Activated CD4-positive, alpha-beta T cell treated with anti-CD3 and anti-CD28 coated beads, Interleukin-2, Interleukin-6, amounts not matched to agents 100 ng/mL and 50 ng/mL, durations not matched to agents 16 hours and 8 hours (primary cell): ENCODE results near the gene ZNF362.
"Not testable (repeated sequence)": the region's sequence is repeated elsewhere in the genome, so short reads cannot be mapped to it uniquely, and the experiment has no call there.

Experiments used
- DNase-seq: peaks from one replicate; pipeline ENCODE4 v3.0.0-alpha.2; 2020

The ZNF362 gene

GRCh38 chr1:33288976-33289857 is 32.9 kb downstream of the ZNF362 start:
- no peak for DNase-seq

GRCh38 chr1:33289858-33290154 is 33.5 kb downstream of the ZNF362 start:
- DNase-seq, result no peak

GRCh38 chr1:33290615-33291014 is 34.3 kb downstream of the ZNF362 start:
- DNase-seq, result not testable (repeated sequence)

GRCh38 chr1:33292726-33293340 is 36.5 kb downstream of the ZNF362 start:
- no peak for DNase-seq

GRCh38 chr1:33294071-33295010 is 38.0 kb downstream of the ZNF362 start:
- no peak for DNase-seq

GRCh38 chr1:33295023-33295422 is 38.7 kb downstream of the ZNF362 start:
- DNase-seq, result no peak

GRCh38 chr1:33295450-33296081 is 39.3 kb downstream of the ZNF362 start:
- peak; percentile 93 for DNase-seq

GRCh38 chr1:33296082-33296458 is 39.8 kb downstream of the ZNF362 start:
- no peak for DNase-seq

- DNase-seq, result no peak
Measured at GRCh38 chr1:33296824-33297223, 40.5 kb downstream of the ZNF362 start.

GRCh38 chr1:33297911-33298622 is 41.8 kb downstream of the ZNF362 start:
- DNase-seq, result no peak

- peak; percentile 74 for DNase-seq
Measured at GRCh38 chr1:33298623-33299277, 42.5 kb downstream of the ZNF362 start.

- no peak for DNase-seq
Measured at GRCh38 chr1:33299461-33300155, 43.3 kb downstream of the ZNF362 start.

- DNase-seq, result no peak
Measured at GRCh38 chr1:33300673-33301072, 44.4 kb downstream of the ZNF362 start.

- no peak for DNase-seq
Measured at GRCh38 chr1:33301273-33301984, 45.1 kb downstream of the ZNF362 start.

- DNase-seq, result peak; percentile 29
Measured at GRCh38 chr1:33302325-33302724, 46.0 kb downstream of the ZNF362 start.

GRCh38 chr1:33305016-33305415 is 48.7 kb downstream of the ZNF362 start:
- no peak for DNase-seq

GRCh38 chr1:33305816-33306652 is 49.7 kb downstream of the ZNF362 start:
- no peak for DNase-seq

- no peak for DNase-seq
Measured at GRCh38 chr1:33306653-33307493, 50.6 kb downstream of the ZNF362 start.

- no peak for DNase-seq
Measured at GRCh38 chr1:33307494-33307864, 51.2 kb downstream of the ZNF362 start.
